Testis (tissue), 3 donors: ENCODE measurements around the gene CCDC158. TPM values are rescaled to one million over a fixed set of nuclear protein-coding genes. Genes with fewer than 3 reads are reported as not detected.

Source experiments
- DNase-seq: peaks from one replicate; pipeline ENCODE4 v3.0.0-alpha.2; 2019
- H3K27ac ChIP-seq, 2 donors: fragments of 200-600 bp; sonication (generic); one replicate each; pipeline ENCODE4 v1.5.1; 2019
- H3K27me3 ChIP-seq: fragments of 200-600 bp; sonication (generic); one replicate; pipeline ENCODE4 v1.5.1; 2019
- H3K36me3 ChIP-seq: fragments of 200-600 bp; sonication (generic); one replicate; pipeline ENCODE4 v1.5.1; 2017; ENCODE audit warnings: low read depth; ENCODE audit errors: missing control alignments
- H3K4me1 ChIP-seq: fragments of 200-600 bp; sonication (generic); one replicate; pipeline ENCODE4 v1.5.1; 2019
- H3K4me3 ChIP-seq, 2 donors: fragments of 200-600 bp; sonication (generic); one replicate each; pipeline ENCODE4 v1.5.1; 2017 to 2019
- H3K9me3 ChIP-seq: fragments of 200-600 bp; sonication (generic); one replicate; pipeline ENCODE4 v1.5.1; 2017
- CTCF ChIP-seq, 3 experiments: fragments of 450-650 bp in 2 of 3; fragments of 200-600 bp in 1 of 3; sonication (generic) in 1 of 3; IDR thresholded peaks; one replicate each; pipeline ENCODE4 v1.5.1; 2016 to 2019; ENCODE audit warnings: antibody characterized with exemption in 3 of 3, mild to moderate bottlenecking in 2 of 3, moderate library complexity in 1 of 3
- POLR2A ChIP-seq: fragments of 450-650 bp; IDR thresholded peaks from one replicate; pipeline ENCODE4 v1.6.1; 2017; ENCODE audit warnings: antibody characterized with exemption, mild to moderate bottlenecking, moderate library complexity
- WGBS, 2 donors: methylation state at CpG; one replicate each; pipeline ENCODE4 v1.1.5; 2018; 5-methylcytosine and 5-hydroxymethylcytosine counted together
- intact Hi-C: fragments of 100-400 bp; cut with DNase I; formaldehyde crosslinking; loops from one replicate; pipeline ENCODE4 v1.15.1; 2023; ENCODE audit warnings: low total_unique reads
- polyA plus RNA-seq: library from polyadenylated mRNA; stranded (reverse); fragments of 350-450 nt; fragmentation: Illumina TruSeq; extraction: RNeasy Lipid Tissue Mini Kit (QIAGEN cat#74804); gene quantifications from one replicate; pipeline ENCODE4 v1.2.3, GENCODE V29; 2014; ENCODE audit warnings: low read depth, low replicate concordance; ENCODE audit not compliant: insufficient read depth
- total RNA-seq, 2 donors: library from RNA; depleted of rRNA; stranded (reverse); fragments of >200 nt; gene quantifications; one replicate each; pipeline ENCODE4 v1.2.3, GENCODE V29; 2016

CCDC158 gene
- total and polyA plus RNA-seq, 3 donors from 2014 or later = 20.0 to 51.9 (median 39.2) TPM

DNA sequence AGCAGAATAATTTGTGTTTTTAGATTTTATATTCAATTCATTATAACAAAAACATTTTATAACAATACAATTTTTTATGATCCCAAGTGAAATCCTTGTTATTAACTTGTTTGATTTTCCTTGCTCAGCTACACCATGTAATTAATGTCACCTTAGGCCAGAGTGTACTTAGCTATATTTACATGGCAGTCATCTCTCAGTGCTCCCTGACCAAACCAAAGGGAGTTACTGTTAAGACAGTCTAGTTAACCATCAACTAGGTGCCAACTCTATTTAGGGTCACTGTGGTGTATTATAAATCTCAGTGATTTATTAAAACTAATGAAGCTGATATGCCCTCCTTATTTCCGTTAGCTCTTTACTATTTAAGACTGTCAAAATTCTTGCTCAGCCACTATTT, 44.4 kb downstream of the CCDC158 start:
- H3K9me3 ChIP-seq = no peaks in the 10 kb centered on the region
- TF ChIP-seq CTCF (IDR thresholded peaks at IDR 0.05) (no peak), POLR2A (no peak)
- H3K4me1 ChIP-seq = no peaks in the 10 kb centered on the region
- intact Hi-C loops = no loop called here
- no peaks in the 10 kb centered on the region for H3K36me3 ChIP-seq
- H3K27ac ChIP-seq = no peak overlapping the region
- 76 to 82% methylated on average over 1 of the region's 1 CpG for WGBS, 2 donors
- no peak overlapping the region for H3K4me3 ChIP-seq
- no peak for DNase-seq
- no peaks in the 10 kb centered on the region for H3K27me3 ChIP-seq

DNA sequence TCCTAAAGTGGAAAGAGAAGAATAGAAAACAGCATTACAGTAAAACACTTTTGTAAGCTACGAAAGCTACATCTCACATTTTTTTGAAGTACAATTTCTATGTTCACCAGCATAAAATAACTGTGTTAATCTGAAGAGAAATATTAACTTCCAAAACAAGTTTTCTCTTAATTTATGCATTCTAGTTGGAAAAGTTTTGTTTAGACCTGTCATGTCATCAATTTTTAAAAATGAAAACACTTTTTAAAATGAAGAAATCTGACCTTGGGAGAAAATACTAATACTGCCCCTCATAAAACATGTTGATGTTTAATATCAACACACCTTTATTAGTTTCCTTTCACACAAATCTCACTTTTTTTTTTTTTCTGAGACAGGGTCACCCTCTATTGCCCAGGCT, 45.2 kb downstream of the CCDC158 start:
- no peaks in the 10 kb centered on the region for H3K4me1 ChIP-seq
- 89 to 95% methylated on average over 1 of the region's 1 CpG for WGBS, 2 donors
- intact Hi-C loops = no loop called here
- H3K9me3 ChIP-seq = no peaks in the 10 kb centered on the region
- H3K36me3 ChIP-seq = no peaks in the 10 kb centered on the region
- no peak overlapping the region for H3K27ac ChIP-seq
- DNase-seq = no peak
- no peak overlapping the region for H3K4me3 ChIP-seq
- H3K27me3 ChIP-seq = no peaks in the 10 kb centered on the region
- TF ChIP-seq POLR2A = no peak
- no peak for TF ChIP-seq CTCF (IDR thresholded peaks at IDR 0.05)

DNA sequence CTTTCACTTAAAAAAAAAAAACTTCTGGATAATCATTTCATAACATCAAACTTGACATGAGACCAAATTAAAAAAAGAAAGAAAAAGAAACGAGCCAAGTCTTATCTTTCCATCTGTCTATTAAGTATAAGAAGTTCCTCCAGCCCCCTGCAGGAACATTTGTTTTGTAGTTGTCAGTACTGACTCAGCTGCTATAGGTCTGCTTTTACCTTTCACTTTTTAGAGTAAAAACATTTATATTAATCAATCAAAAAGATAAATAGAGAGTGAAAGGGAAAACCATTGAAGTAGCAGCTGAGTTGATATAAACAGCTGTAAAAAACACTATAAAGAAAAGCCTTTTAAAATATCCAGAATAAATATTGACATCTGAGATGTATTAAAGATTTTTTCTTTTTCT, 46.1 kb downstream of the CCDC158 start:
- Histone ChIP-seq H3K4me3 (no peak overlapping the region), H3K36me3 (no peaks in the 10 kb centered on the region), H3K27me3 (no peaks in the 10 kb centered on the region), H3K27ac (no peak overlapping the region), H3K9me3 (no peaks in the 10 kb centered on the region), H3K4me1 (no peaks in the 10 kb centered on the region)
- no peak for TF ChIP-seq CTCF (IDR thresholded peaks at IDR 0.05)
- TF ChIP-seq POLR2A = no peak
- intact Hi-C loops = no loop called here
- WGBS, 2 donors = 13 to 38% methylated on average over 1 of the region's 1 CpG
- DNase-seq = no peak

DNA sequence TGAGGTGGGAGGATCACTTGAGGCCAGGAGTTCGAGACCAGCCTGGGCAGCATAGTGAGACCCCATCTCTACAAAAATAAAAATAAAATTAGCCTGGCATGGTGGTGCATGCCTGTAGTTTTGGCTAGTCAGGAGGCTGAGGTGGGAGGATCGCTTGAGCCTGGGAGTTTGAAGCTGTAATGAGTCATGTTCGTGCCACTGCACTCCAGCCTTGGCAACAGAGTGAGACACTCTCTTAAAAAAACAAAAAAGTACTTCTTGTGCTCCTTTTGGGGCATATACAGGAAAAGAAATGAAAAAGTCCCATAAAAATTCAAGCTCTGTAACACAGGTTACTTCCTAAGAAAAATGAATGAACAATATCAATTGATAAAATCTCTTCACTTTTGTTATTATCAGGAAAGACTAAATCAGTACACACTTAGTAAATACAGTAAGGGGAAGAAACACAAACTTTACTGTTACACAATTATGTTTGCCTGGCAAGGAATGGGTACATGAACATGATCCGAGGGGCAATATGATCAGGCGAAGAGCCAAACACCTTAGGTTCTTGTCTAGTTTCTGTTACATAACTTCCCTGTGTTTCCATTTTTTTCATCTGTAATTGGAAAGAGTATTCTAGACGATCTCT, 46.9 kb downstream of the CCDC158 start:
- intact Hi-C loops = no loop called here
- H3K36me3 ChIP-seq = no peaks in the 10 kb centered on the region
- no peaks in the 10 kb centered on the region for H3K27me3 ChIP-seq
- H3K4me1 ChIP-seq = no peaks in the 10 kb centered on the region
- DNase-seq = no peak
- TF ChIP-seq CTCF (IDR thresholded peaks at IDR 0.05) (no peak), POLR2A (no peak)
- H3K27ac ChIP-seq = no peak overlapping the region
- 66 to 72% methylated on average over 6 of the region's 6 CpGs for WGBS, 2 donors
- no peak overlapping the region for H3K4me3 ChIP-seq
- no peaks in the 10 kb centered on the region for H3K9me3 ChIP-seq

DNA sequence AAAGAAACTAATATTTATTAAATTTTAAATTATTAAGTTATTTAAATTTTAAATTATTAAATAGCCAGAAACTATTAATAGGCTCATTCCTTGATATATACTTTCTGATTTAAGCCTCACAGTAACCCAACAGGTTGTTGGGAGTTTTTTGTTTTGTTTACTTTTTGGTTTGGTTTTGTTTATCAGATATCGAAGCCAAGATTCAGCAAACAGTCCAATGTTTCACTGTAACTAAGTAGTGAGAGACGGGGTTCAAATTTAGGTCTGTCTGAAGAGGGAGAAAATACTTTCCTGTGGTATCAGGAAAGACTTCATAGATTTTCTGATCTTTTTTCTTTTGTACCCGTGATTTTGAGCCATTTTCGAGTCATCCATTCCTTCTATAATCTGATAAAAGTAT, 54.2 kb downstream of the CCDC158 start:
- TF ChIP-seq CTCF (IDR thresholded peaks at IDR 0.05) (no peak), POLR2A (no peak)
- 88 to 90% methylated on average over 4 of the region's 4 CpGs for WGBS, 2 donors

More for the DNA sequence above, 54.2 kb downstream of the CCDC158 start:
- no peak for DNase-seq
- no peaks in the 10 kb centered on the region for H3K36me3 ChIP-seq
- H3K4me1 ChIP-seq = no peaks in the 10 kb centered on the region
- no peak overlapping the region for H3K27ac ChIP-seq
- H3K9me3 ChIP-seq = no peaks in the 10 kb centered on the region
- no peaks in the 10 kb centered on the region for H3K27me3 ChIP-seq
- intact Hi-C loops = no loop called here
- H3K4me3 ChIP-seq = no peak overlapping the region
